GM12873 (cell line): ENCODE measurements around the gene OGDH.

Source experiments
- TF ChIP-seq, protein P1 (sequence below): IDR thresholded peaks from 2 replicates; pipeline ENCODE4 v1.5.1; 2012; ENCODE audit warnings: low read depth, mild to moderate bottlenecking, moderate library complexity, low read length, control low read depth; ENCODE audit not compliant: insufficient read depth; ENCODE audit errors: missing control alignments

Gene OGDH

DNA sequence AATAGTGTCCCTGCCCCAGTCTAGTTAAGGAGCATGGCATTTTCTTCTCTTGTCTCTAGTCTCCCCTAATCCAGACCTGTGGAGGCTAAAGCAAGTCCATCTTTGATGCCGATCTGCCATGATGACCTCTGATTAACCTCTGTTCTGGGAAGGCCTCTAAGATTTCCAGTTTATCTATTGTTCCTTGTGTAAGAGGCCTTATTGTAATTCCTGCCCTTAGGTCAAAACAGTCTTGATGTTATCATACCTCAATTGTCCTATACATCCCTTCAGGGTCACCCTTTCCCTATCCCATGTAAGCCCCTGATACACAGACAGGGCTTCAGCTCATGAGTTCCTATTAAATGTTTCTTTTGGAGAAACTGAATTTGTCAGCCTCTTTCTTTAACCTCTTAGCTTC is 137.3 kb downstream of the OGDH start:
- TF ChIP-seq, protein P1, sequence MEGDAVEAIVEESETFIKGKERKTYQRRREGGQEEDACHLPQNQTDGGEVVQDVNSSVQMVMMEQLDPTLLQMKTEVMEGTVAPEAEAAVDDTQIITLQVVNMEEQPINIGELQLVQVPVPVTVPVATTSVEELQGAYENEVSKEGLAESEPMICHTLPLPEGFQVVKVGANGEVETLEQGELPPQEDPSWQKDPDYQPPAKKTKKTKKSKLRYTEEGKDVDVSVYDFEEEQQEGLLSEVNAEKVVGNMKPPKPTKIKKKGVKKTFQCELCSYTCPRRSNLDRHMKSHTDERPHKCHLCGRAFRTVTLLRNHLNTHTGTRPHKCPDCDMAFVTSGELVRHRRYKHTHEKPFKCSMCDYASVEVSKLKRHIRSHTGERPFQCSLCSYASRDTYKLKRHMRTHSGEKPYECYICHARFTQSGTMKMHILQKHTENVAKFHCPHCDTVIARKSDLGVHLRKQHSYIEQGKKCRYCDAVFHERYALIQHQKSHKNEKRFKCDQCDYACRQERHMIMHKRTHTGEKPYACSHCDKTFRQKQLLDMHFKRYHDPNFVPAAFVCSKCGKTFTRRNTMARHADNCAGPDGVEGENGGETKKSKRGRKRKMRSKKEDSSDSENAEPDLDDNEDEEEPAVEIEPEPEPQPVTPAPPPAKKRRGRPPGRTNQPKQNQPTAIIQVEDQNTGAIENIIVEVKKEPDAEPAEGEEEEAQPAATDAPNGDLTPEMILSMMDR: no peak

DNA sequence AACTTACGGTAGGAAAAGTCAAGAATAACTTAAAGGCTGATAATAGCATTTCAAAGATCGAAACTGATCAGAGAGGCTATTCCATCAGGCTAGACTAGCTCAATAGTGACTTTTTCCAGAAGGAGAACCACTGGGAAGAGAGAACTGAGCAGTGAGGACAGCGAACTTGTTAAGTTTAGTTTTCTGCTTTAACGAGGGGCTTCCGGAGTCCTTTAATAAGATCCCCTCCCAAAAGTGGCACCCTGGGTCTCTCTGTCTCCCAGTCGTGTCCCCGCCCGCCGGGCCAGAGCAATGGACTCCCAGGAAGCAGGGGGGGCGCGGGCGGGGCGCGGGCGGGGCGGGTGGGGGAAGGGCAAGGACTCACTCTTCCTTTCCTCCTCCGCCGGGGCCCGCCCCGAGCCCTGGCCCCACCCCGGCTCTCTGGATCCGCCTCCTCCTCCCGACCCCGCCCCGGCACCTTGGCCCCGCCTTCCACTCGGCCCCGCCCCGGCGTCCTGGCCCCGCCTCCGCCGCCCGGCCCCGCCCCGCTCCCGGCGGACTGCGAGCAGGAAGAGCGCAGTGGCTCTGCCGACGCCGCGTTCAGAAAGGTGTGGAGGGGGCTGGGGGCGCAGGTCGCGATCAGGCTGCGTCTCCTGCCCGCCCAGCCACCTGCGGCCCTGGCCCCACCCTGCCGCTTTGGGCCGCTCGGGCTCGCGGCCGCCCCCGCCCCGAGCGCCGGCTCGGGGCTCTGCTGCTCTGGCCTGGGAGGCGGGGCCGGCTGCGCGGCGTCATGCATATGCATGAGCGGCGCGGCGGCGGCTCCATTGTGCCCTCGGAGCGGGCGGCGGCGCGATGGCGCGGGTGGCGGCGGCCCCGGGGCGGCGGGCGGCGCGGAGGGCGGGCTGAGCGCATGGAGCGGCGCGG is 141.9 kb downstream of the OGDH start, which contains the start of gene ZMIZ2:
ZMIZ2 (plus strand) TSS at position 803 of the 903 bp plus-strand sequence. CDS start 7,403 bp downstream, outside the sequence.
- TF ChIP-seq, protein P1: no peak

DNA sequence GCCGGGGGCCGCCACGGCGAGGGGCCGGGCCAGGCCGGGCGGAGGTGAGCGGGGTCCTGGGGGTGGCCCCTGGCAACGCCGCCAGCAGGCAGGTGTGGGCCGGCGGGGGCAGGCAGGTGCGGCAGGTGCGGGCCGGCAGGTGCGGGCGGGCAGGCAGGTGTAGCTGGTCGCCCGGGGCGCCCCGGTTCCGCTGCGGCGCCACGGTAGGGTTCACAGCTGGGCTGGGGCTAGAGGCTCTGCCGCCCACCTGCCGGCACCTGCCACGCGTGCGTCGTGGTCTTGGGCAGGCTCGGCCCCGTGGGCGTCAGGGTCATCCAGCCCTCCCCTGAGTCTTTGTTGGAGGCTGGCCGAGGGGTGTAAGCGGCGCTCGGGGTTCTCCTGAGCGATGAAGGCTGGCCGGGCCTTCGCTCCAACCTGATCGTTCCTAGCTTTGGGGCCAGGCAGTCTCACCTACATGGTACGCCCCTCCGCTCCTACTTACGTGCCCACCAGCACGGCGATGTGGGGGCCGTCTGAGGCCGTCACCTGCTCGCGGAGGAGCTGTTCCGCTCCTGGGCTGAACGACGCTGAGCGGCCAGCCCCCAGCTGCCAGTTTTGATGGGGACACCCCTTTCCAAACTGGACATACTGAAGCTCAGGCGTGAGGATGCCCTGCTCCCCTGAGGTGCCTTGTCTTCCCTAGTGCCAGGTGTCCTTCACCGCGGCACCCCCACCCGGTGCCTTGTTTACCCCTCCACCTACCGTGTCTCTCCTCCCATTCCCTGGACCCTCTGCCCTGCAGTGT is 142.7 kb downstream of the OGDH start:
- TF ChIP-seq, protein P1: no peak

DNA sequence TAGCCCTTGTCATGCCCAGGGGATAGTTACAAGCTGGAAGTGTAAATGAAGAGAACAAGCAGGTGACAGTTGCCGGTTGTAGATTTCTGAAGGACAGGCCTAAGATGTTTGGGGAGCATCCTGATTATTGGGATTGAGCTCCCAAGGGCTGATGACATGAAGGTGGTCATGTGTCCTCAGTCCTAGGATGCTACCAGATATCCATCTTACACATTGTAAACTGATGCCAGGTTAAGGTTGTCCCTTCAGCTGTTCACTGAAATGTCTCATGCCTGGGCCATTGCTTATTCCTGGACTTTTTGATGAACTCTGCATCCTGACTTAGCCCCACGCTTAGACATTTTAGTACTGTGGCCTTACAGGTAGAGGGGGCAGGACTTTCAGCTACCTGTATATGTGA is 143.6 kb downstream of the OGDH start:
- TF ChIP-seq, protein P1: no peak

DNA sequence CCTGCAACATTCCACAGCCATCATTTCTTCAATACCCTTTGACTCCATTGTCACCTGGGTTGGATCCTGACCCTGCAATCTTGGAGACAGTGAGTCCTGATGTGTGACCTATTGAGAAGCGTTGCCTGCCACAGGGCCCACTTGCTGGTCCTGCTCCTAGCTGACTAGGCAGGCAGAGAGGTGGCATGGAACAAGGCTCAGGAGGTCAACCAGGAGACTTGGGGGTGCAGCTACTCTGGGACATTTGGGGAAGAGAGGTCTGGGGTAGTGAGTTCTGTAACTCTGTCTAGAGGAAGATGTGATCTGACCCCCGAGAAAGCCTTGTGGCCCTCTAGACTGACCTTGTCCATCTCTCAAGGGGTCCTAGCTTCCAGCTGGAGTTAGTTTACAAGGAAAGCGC is 144.0 kb downstream of the OGDH start:
- TF ChIP-seq, protein P1: no peak

DNA sequence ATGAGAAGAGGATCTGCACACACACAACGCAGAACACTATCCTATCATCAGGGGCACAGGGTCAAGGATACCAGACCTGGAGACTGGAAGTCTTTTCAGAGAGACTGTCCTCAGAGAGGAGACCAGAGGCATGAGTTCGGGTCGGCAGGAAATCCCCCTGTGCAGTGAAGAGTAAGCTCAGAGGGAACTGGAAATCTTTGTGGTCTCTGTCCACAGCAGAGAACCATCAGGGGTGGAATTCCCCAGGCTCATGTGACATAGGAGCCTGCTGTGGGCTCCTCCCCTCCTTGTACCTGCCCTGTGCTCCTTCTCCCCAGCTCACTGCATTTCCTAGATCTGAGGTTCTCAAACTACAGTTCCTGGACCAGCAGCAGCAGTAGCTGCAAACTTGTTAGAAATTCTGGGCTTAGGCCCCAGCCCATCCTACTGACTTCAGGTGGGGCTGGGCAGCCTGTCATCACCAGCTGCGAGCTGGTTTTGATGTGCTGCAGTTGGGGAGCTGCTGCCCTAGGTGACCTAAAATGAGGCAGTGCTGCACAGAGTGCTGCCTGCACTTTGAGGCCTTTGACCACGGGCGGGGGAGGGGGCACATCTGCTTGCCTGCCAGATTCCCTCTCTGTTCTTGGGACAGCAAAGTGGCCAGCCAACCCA is 144.6 kb downstream of the OGDH start:
- TF ChIP-seq, protein P1: no peak
